Stimulated activated CD4-positive, alpha-beta T cell treated with anti-CD3 and anti-CD28 coated beads, Interleukin-4, amount 100 ng/mL, for 24 hours (primary cell): ENCODE data around the gene DGKH.
"Not testable (repeated sequence)": the region's sequence is repeated elsewhere in the genome, so short reads cannot be mapped to it uniquely, and the experiment has no call there.

ENCODE experiments used
- DNase-seq: peaks from one replicate; pipeline ENCODE4 v3.0.0-alpha.2; 2020

The DGKH gene

GRCh38 chr13:42114912-42115311, 66.5 kb downstream of the DGKH start:
- no peak for DNase-seq

DNA sequence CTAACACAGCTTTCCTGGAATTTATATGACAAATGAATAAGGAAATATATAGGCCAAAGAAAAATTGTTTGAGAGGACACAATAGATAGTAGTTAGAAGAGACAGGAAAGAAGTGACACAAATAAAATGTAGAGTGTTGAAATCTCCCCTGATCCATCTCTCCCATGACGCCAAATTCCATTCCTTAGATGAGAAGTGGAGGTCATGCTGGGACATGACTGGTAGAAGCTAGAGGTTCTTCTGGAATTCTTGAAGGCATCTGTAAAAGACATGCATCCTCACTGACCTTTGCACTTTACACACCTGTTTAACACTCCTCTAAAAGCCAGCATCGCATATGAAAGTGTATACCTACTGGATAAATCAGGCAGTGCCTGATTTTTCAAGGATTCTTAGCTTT, 67.8 kb downstream of the DGKH start:
- DNase-seq: no peak

- DNase-seq: no peak
These were observed 70.6 kb downstream of the DGKH start for GRCh38 chr13:42119041-42119440.

DNA sequence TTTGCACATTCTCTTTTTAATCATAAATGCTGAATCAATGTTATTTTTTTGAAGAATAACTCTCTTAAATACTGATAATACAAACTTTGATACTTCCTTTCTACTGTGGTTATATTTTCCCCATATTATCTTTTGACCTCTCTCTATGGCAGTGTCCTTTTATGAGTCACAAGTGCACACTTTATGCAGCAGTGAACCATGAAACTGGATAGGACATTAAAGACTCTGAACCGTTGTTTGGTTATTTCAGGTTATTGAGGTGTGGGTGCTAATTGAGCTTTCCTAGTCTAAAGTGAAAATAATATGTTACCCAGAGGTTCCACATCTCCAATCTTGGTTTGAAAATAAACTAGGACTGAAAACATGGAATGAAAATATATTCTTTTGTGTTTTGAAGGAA, 71.4 kb downstream of the DGKH start:
- DNase-seq: no peak

DNA sequence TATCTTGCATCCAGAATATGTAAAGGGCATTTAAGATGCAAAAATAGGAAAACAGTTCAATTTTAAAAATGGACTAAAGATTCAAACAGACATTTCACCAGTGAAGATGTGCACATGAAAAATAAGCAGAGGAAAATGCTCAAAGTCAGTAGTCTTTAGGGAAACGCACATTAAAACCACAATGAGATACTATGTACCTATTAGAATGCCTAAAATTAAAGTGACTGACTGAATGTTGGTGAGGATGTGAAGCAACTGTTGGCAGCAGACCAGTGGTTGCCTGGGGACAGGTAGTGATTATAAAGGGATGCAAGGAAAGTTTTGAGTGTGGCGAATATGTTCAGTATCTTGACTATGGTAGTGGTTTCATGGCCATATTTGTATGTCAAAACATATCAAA, 75.2 kb downstream of the DGKH start:
- no peak for DNase-seq

DNA sequence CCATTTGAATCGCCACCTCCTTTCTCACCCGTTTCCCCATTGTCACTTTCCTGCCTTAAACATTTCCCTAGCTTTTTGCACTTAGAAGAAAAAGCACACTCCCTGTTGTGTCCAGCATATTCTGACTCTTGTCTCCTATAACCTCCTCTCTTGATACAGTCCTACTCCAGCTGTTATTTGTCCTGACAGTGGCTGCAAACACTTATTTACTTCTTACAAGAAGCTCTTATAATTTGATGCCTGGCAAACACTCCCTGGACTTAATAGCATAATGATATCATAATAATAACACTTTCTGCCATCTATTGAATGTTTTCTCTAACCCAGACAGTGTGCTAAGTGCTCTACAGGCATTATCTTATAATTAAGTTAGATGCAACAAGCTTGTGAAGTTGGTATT, 76.6 kb downstream of the DGKH start:
- DNase-seq: no peak

DNA sequence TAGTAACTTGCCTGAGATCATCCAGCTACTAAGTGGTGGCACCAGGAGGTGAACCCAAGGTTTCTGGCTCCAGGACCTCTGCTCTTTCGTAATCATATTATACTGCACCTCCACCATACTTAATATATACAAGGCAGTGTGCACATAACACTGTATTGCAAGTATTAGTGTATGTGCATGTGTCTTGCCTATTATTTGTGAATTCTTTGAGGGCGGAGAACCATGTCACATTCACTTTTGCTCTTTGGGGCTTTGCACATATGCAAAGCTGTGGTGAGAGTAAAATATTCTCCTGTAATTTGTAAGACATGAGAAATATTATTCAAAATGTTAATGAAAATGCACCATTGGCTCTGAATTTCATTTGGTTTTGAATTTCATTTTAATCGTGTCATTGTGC, 78.6 kb downstream of the DGKH start:
- no peak for DNase-seq

DNA sequence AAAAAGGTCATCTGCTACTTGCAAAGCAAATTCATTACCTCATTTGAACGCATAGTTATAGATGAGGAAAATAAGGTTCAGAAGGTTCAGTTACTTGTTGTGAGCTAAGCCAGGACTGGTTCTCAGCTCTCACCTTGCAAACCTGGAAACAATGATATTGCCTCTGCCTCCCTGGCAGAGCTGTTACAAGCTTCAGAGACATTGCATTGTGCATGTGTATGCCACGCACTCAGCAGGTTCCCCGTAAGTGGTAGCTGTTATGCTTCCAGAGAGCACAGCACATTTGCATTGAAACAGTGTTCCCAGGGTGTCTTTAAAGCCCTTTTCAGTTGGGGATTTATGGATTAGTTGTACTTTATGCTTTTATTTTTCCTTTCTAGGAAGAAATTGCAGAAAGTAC, 80.6 kb downstream of the DGKH start:
- DNase-seq: no peak

GRCh38 chr13:42136518-42136917, 88.1 kb downstream of the DGKH start:
- no peak for DNase-seq

DNA sequence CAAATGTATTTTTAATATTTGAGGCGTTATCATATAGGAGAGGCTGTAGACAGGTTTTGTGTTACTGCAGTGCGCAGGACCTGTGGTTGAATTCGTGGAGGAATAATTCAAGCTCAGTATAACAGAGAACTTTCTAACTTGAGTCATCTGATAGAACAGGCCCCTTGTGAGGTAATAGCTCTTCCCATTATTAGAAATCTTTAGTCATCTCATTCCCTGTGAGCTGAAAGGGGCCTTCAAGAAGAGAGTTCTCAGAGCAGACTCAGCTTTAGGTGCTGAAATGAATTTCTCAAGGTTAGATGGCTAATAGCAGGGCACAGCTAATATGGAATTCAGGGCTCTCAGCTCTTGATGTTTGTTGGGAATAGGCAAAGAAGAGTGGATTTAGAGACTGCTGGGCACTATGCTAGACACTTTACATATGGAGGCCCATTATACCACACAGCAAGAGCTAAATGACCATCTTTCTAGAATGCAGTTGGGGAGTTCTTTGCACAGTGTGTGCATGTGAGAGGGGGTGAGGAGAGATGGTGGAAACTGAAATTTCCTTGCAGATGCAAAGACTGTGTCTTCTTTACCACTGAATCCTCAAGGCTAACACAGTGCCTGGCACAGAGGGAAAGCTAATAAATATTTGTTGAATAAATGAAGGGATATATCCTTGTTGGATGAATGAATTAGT, 89.5 kb downstream of the DGKH start:
- DNase-seq: no peak

GRCh38 chr13:42140494-42140893, 92.0 kb downstream of the DGKH start:
- DNase-seq: no peak

DNA sequence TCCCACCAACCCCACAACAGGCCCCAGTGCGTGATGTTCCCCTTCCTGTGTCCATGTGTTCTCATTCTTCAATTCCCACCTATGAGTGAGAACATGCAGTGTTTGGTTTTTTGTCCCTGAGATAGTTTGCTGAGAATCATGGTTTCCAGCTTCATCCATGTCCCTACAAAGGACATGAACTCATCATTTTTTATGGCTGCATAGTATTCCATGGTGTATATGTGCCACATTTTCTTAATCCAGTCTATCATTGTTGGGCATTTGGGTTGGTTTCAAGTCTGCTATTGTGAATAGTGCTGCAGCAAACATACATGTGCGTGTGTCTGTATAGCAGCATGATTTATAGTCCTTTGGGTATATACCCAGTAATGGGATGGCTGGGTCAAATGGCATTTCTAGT, 92.6 kb downstream of the DGKH start:
- DNase-seq: not testable (repeated sequence)

- no peak for DNase-seq
These were observed 97.9 kb downstream of the DGKH start for GRCh38 chr13:42146359-42146758.

- no peak for DNase-seq
These were observed 100.1 kb downstream of the DGKH start for GRCh38 chr13:42148538-42148937.

DNA sequence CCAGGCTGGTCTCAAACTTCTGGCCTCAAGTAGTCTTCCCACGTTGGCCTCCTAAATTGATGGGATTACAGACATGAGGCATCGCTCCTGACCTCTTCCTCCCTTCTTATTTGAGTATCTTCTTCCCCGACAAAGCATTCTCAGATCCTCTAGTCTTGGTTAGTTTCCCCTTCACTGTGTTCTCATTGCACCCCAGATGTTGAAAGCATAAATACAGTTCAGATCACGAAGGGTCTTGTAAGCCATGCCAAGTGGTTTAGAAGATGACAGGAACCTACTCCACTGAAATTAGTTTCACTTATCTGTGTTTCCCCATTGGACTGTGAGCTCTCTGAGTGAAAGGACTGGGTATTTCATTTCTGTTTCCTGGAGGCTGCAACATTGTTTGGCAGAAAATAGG, 100.7 kb downstream of the DGKH start:
- DNase-seq: no peak

DNA sequence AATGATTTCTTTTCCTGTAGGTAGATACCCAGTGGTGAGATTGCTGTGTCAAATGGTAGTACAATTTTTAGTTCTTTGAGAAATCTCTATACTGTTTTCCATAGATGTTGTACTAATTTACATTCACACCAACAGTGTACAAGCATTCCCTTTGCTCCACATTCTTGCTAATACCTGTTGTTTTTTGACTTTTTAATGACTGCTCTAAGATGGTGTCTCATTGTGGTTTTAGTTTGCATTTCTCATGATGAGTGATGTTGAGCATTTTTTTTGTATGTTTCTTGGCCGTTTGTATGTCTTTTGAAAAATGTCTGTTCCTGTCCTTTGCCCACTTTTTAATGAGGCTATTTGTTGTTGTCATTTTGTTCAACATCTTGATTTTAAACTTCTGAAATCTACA, 103.3 kb downstream of the DGKH start:
- DNase-seq: no peak

DNA sequence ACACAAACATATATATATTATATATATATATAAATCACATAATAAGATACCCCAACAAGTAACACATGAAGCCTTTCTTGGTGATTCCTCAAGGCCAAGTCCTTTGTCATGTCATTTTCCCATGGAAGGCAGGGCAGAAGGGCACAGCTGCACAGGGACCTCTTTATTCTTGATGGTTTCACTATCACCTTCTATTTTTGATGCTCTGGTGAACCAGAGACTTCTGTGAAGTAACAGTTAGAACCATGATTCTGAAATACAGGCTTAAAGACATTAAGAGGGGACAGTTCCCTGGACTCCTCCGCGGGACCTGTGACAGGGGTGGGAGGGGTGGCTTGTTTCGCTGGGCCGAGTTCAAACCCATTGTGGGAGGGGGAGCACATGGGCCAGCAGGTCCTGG, 104.0 kb downstream of the DGKH start:
- no peak for DNase-seq

GRCh38 chr13:42153199-42154113, 105.0 kb downstream of the DGKH start:
- DNase-seq: no peak

DNA sequence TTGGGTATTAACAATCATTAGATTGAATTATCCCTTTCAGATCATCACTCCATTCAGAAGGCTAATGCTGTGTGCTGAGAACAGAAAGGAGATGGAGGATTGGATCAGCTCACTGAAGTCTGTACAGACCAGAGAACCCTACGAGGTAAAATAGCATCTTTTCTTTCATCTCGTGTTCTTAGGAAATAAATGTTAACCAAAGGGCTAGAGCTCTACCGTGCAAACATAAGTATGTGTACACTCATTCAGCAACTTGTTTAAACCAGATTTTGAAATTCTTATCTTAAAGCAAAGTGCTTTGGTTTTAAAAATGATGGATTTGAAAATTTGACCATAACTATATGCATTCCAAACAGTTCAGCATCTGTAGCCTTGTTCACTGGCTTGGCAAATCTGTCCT, 106.8 kb downstream of the DGKH start:
- no peak for DNase-seq

DNA sequence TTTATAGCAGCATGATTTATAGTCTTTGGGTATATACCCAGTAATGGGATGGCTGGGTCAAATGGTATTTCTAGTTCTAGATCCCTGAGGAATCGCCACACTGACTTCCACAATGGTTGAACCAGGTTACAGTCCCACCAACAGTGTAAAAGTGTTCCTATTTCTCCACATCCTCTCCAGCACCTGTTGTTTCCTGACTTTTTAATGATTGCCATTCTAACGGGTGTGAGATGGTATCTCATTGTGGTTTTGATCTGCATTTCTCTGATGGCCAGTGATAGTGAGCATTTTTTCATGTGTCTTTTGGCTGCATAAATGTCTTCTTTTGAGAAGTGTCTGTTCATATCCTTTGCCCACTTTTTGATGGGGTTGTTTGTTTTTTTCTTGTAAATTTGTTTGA, 114.9 kb downstream of the DGKH start:
- DNase-seq: not testable (repeated sequence)

DNA sequence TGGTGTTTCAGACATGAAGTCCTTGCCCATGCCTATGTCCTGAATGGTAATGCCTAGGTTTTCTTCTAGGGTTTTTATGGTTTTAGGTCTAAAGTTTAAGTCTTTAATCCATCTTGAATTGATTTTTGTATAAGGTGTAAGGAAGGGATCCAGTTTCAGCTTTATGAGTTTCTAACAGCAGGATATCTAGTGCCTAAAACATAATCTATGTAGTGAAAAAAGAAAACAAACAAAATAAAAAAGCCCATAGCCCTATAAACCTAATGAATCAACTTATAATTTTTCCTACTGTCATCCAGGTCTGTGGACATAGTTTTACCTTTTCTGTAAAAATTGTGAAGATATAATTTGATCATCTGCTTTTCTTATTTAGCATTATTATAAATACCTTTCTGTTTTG, 115.5 kb downstream of the DGKH start:
- DNase-seq: not testable (repeated sequence)

- no peak for DNase-seq
These were observed 116.2 kb downstream of the DGKH start for GRCh38 chr13:42164557-42165125.

GRCh38 chr13:42168496-42168895, 120.0 kb downstream of the DGKH start:
- DNase-seq: no peak

DNA sequence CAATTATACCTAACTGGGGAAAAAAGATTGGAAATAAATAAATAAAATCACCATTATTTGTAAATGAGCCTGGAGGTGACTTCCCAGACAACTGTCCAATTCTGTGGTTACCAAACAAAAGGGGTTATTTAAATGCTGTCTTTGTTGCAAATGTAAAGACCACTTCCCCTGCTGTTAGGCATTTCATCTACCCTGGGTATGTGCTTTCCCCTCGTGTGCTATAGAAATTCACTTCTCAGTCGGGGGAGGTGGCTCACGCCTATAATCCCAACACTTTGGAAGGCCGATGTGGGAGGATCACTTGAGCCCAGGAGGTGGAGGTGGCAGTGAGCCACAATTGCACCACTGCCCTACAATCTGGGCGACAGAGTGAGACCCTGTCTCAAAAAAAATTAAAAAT, 121.6 kb downstream of the DGKH start:
- DNase-seq: no peak
